PC-9 (cell line): ENCODE results near the gene UBE4A. TPM values are rescaled to one million over a fixed set of nuclear protein-coding genes. Genes with fewer than 3 reads are reported as not detected.

Experiments
- BruUV-seq: library from RNA; stranded (reverse); fragments of 400-500 nt; replicated peaks from 2 replicates; lab custom pipeline; 2021; lab: Mats Ljungman, UMichigan
- CTCF ChIA-PET: fragments of 300-600 bp; sonication (Branson Sonifier 250); formaldehyde crosslinking; loops from one replicate; lab custom pipeline; 2022; ENCODE audit warnings: antibody characterized with exemption; lab: Charles Lee
- POLR2A ChIA-PET: fragments of 300-600 bp; sonication (Branson Sonifier 250); formaldehyde crosslinking; loops from one replicate; lab custom pipeline; 2022; ENCODE audit warnings: antibody characterized with exemption; ENCODE audit not compliant: unreplicated experiment; lab: Charles Lee
- DNase-seq, 2 experiments: peaks; one replicate each; pipeline versions ENCODE4 v3.0.0 to v3.0.0-alpha.2; 2015 to 2022; ENCODE audit warnings: mixed read lengths in 1 of 2
- H2AFZ ChIP-seq: fragments of 200-600 bp; sonication (generic); 2 replicates; pipeline ENCODE4 v1.8.1; 2017; ENCODE audit warnings: antibody characterized with exemption
- H3F3A ChIP-seq: fragments of 200-600 bp; sonication (generic); 2 replicates; pipeline ENCODE4 v1.8.1; 2017; ENCODE audit warnings: antibody characterized with exemption, mild to moderate bottlenecking, low read depth; ENCODE audit not compliant: insufficient read depth
- H3K27ac ChIP-seq: fragments of 200-600 bp; sonication (generic); 2 replicates; pipeline ENCODE4 v1.6.1; 2016; ENCODE audit warnings: mixed run types
- H3K27me3 ChIP-seq: fragments of 200-600 bp; sonication (generic); 2 replicates; pipeline ENCODE4 v1.6.1; 2016; ENCODE audit warnings: low read depth, mixed run types; ENCODE audit not compliant: insufficient read depth
- H3K36me3 ChIP-seq: fragments of 200-600 bp; sonication (generic); 2 replicates; pipeline ENCODE4 v1.6.1; 2016; ENCODE audit warnings: low read depth, mixed run types
- H3K4me1 ChIP-seq: fragments of 200-600 bp; sonication (generic); replicated peaks from 2 replicates; pipeline ENCODE4 v1.6.1; 2016; ENCODE audit warnings: mixed run types; ENCODE audit not compliant: insufficient read depth
- H3K4me2 ChIP-seq: fragments of 200-600 bp; sonication (generic); 2 replicates; pipeline ENCODE4 v1.6.1; 2017; ENCODE audit warnings: mixed run types
- H3K4me3 ChIP-seq: fragments of 200-600 bp; sonication (generic); 2 replicates; pipeline ENCODE4 v1.6.1; 2016; ENCODE audit warnings: mixed run types
- H3K79me2 ChIP-seq: fragments of 200-600 bp; sonication (generic); 2 replicates; pipeline ENCODE4 v1.6.1; 2017; ENCODE audit warnings: low read depth, mixed run types
- H3K9me2 ChIP-seq: fragments of 200-600 bp; sonication (generic); 2 replicates; pipeline ENCODE4 v1.8.1; 2017; ENCODE audit warnings: mild to moderate bottlenecking; ENCODE audit not compliant: insufficient read depth
- H3K9me3 ChIP-seq: fragments of 200-600 bp; sonication (generic); 2 replicates; pipeline ENCODE4 v1.8.1; 2016; ENCODE audit warnings: low read depth; ENCODE audit not compliant: insufficient read depth
- H4K20me1 ChIP-seq: fragments of 200-600 bp; sonication (generic); 2 replicates; pipeline ENCODE4 v1.8.1; 2017; ENCODE audit not compliant: insufficient read depth
- EZH2 ChIP-seq: fragments of 200-600 bp; sonication (generic); IDR thresholded peaks from 2 replicates; pipeline ENCODE4 v1.8.0; 2017; ENCODE audit warnings: antibody characterized with exemption, low read depth
- intact Hi-C: fragments of 100-400 bp; cut with micrococcal nuclease; formaldehyde crosslinking; loops from one replicate; pipeline ENCODE4 v1.10.0; 2022; ENCODE audit not compliant: unreplicated experiment
- total RNA-seq: library from RNA; stranded (reverse); gene quantifications from 2 replicates; pipeline ENCODE4 v1.2.3, GENCODE V29; 2021
- TF ChIP-seq, protein P1 (sequence below): fragments of 200-600 bp; sonication (generic); conservative IDR thresholded peaks from 2 replicates; pipeline ENCODE4 v1.6.1; 2017; ENCODE audit warnings: mixed run types, antibody characterized with exemption, mild to moderate bottlenecking, moderate library complexity

UBE4A gene
- total RNA-seq, 1 experiment from 2014 or later, result 30.9 TPM

GRCh38 chr11:118358071-118358470 is 1.3 kb upstream of the UBE4A start:
- Histone ChIP-seq H3K4me3 (no peak overlapping the region), H3K36me3 (no peaks in the 10 kb centered on the region; the same call in 1 of the 2 replicates), H3K9me3 (no peaks in the 10 kb centered on the region), H2AFZ (no peak overlapping the region), H3F3A (peaks cover 26% of the 10 kb centered on the region; the same call in 1 of the 2 replicates), H3K9me2 (no peaks in the 10 kb centered on the region), H3K27me3 (no peaks in the 10 kb centered on the region), H3K4me1 (peaks cover 16% of the 10 kb centered on the region; the same call in 1 of the 2 replicates), H4K20me1 (peaks cover 4% of the 10 kb centered on the region; the same call in 1 of the 2 replicates), H3K79me2 (peaks cover 36% of the 10 kb centered on the region), H3K27ac (no peak overlapping the region), H3K4me2 (no peak overlapping the region)
- DNase-seq, result no peak
- ChIA-PET POLR2A (no interaction called here), CTCF (no interaction called here)
- no TSS peak for BruUV-seq
- no peak for TF ChIP-seq EZH2
- TF ChIP-seq, protein P1, sequence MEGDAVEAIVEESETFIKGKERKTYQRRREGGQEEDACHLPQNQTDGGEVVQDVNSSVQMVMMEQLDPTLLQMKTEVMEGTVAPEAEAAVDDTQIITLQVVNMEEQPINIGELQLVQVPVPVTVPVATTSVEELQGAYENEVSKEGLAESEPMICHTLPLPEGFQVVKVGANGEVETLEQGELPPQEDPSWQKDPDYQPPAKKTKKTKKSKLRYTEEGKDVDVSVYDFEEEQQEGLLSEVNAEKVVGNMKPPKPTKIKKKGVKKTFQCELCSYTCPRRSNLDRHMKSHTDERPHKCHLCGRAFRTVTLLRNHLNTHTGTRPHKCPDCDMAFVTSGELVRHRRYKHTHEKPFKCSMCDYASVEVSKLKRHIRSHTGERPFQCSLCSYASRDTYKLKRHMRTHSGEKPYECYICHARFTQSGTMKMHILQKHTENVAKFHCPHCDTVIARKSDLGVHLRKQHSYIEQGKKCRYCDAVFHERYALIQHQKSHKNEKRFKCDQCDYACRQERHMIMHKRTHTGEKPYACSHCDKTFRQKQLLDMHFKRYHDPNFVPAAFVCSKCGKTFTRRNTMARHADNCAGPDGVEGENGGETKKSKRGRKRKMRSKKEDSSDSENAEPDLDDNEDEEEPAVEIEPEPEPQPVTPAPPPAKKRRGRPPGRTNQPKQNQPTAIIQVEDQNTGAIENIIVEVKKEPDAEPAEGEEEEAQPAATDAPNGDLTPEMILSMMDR, result no peak
- intact Hi-C loops, result no loop called here

- H3K27me3 ChIP-seq, result no peaks in the 10 kb centered on the region
- H3K4me2 ChIP-seq, result no peak overlapping the region
- peaks cover 37% of the 10 kb centered on the region for H3K36me3 ChIP-seq
- H4K20me1 ChIP-seq, result peaks cover 10% of the 10 kb centered on the region
- H3K27ac ChIP-seq, result no peak overlapping the region
- no peak overlapping the region for H3K4me3 ChIP-seq
- H3F3A ChIP-seq, result no peaks in the 10 kb centered on the region
- no peaks in the 10 kb centered on the region for H3K9me2 ChIP-seq
- BruUV-seq, result no TSS peak
- DNase-seq, result no peak
- intact Hi-C loops, result no loop called here
- peaks cover 11% of the 10 kb centered on the region; the same call in 1 of the 2 replicates for H3K4me1 ChIP-seq
- H3K79me2 ChIP-seq, result peaks cover 33% of the 10 kb centered on the region
- TF ChIP-seq, protein P1, result no peak
- no peak for TF ChIP-seq EZH2
- POLR2A ChIA-PET, result no interaction called here
- no peaks in the 10 kb centered on the region for H3K9me3 ChIP-seq
- no peak overlapping the region for H2AFZ ChIP-seq
- CTCF ChIA-PET, result no interaction called here
Measured at GRCh38 chr11:118364956-118365615, 5.7 kb downstream of the UBE4A start.

GRCh38 chr11:118366287-118366686 is 6.9 kb downstream of the UBE4A start:
- peaks cover 21% of the 10 kb centered on the region for H3K79me2 ChIP-seq
- no peaks in the 10 kb centered on the region for H3K4me1 ChIP-seq
- no peak overlapping the region for H3K27ac ChIP-seq
- TF ChIP-seq, protein P1, result no peak
- no peak for TF ChIP-seq EZH2
- POLR2A ChIA-PET, result no interaction called here
- no peaks in the 10 kb centered on the region for H3K27me3 ChIP-seq
- CTCF ChIA-PET, result no interaction called here
- intact Hi-C loops, result no loop called here
- no peak overlapping the region for H3K4me3 ChIP-seq
- no peaks in the 10 kb centered on the region for H3K9me3 ChIP-seq
- no peak overlapping the region for H2AFZ ChIP-seq
- peaks cover 47% of the 10 kb centered on the region for H3K36me3 ChIP-seq
- no peak overlapping the region for H3K4me2 ChIP-seq
- no peaks in the 10 kb centered on the region for H3K9me2 ChIP-seq
- peaks cover 10% of the 10 kb centered on the region for H4K20me1 ChIP-seq
- 0 out of 2 replicates have a peak, but pooled peaks cover 3% of the 10 kb centered on the region for H3F3A ChIP-seq
- DNase-seq, result no peak
- no TSS peak for BruUV-seq
